DOHH2 (cell line): ENCODE data around the gene HABP2.

Experiments
- H3F3A ChIP-seq: fragments of 200-600 bp; sonication (generic), shearing (Covaris generic); 2 replicates; pipeline ENCODE4 v1.6.0; 2016; ENCODE audit warnings: antibody characterized with exemption, mild to moderate bottlenecking; ENCODE audit not compliant: control insufficient read depth, insufficient read depth
- H3K27ac ChIP-seq: fragments of 200-600 bp; sonication (generic); 2 replicates; pipeline ENCODE4 v1.5.1; 2014; ENCODE audit warnings: low read depth, mild to moderate bottlenecking, low read length, moderate library complexity
- H3K27me3 ChIP-seq: fragments of 200-600 bp; sonication (generic); 2 replicates; pipeline ENCODE4 v1.6.1; 2014; ENCODE audit warnings: mild to moderate bottlenecking, low read length, mixed read lengths; ENCODE audit not compliant: control insufficient read depth
- H3K36me3 ChIP-seq: fragments of 200-600 bp; sonication (generic); 2 replicates; pipeline ENCODE4 v1.6.1; 2014; ENCODE audit warnings: mild to moderate bottlenecking, low read length, moderate library complexity, mixed read lengths; ENCODE audit not compliant: control insufficient read depth
- H3K4me1 ChIP-seq: fragments of 200-600 bp; sonication (generic); 2 replicates; pipeline ENCODE4 v1.6.1; 2014; ENCODE audit warnings: mild to moderate bottlenecking, low read length, mixed read lengths; ENCODE audit not compliant: control insufficient read depth
- H3K4me2 ChIP-seq: fragments of 200-600 bp; sonication (generic); 2 replicates; pipeline ENCODE4 v1.6.0; 2014; ENCODE audit warnings: mild to moderate bottlenecking, low read length, moderate library complexity
- H3K4me3 ChIP-seq: fragments of 200-600 bp; sonication (generic); 2 replicates; pipeline ENCODE4 v1.5.1; 2014; ENCODE audit warnings: mild to moderate bottlenecking, low read length, mixed read lengths
- H3K79me2 ChIP-seq: fragments of 200-600 bp; sonication (generic); 2 replicates; pipeline ENCODE4 v1.6.1; 2014; ENCODE audit warnings: mild to moderate bottlenecking, low read length, mixed read lengths; ENCODE audit not compliant: control insufficient read depth
- H3K9me2 ChIP-seq: fragments of 200-600 bp; sonication (generic); replicated peaks from 2 replicates; pipeline ENCODE4 v1.6.1; 2014; ENCODE audit warnings: mild to moderate bottlenecking, low read length, mixed read lengths; ENCODE audit not compliant: control insufficient read depth
- H3K9me3 ChIP-seq: fragments of 200-600 bp; sonication (generic); 2 replicates; pipeline ENCODE4 v1.6.1; 2014; ENCODE audit warnings: antibody characterized with exemption, low read length, mixed read lengths; ENCODE audit not compliant: control insufficient read depth, insufficient read depth
- H4K20me1 ChIP-seq: fragments of 200-600 bp; sonication (generic); 2 replicates; pipeline ENCODE4 v1.6.0; 2014; ENCODE audit warnings: low read depth, mild to moderate bottlenecking, antibody characterized with exemption, low read length, moderate library complexity; ENCODE audit not compliant: control insufficient read depth, insufficient read depth
- CTCF ChIP-seq: fragments of 200-600 bp; sonication (generic); IDR thresholded peaks from one replicate; pipeline ENCODE4 v1.5.1; 2014; ENCODE audit warnings: antibody characterized with exemption, mild to moderate bottlenecking, low read depth, low read length; ENCODE audit not compliant: poor library complexity, severe bottlenecking
- EZH2phosphoT487 ChIP-seq: fragments of 200-600 bp; sonication (generic); IDR thresholded peaks from 2 replicates; pipeline ENCODE4 v1.6.1; 2017; ENCODE audit warnings: borderline replicate concordance, mild to moderate bottlenecking, antibody characterized with exemption, low read length, moderate library complexity, mixed read lengths

HABP2 gene

GRCh38 chr10:113539789-113540188 is 13.1 kb upstream of the HABP2 start:
- no peaks in the 10 kb centered on the region for H3K79me2 ChIP-seq
- no peaks in the 10 kb centered on the region for H3F3A ChIP-seq
- no peaks in the 10 kb centered on the region for H4K20me1 ChIP-seq
- no peak for TF ChIP-seq EZH2phosphoT487
- no peak for TF ChIP-seq CTCF
- no peak overlapping the region for H3K4me3 ChIP-seq
- H3K36me3 ChIP-seq, result no peaks in the 10 kb centered on the region
- H3K4me2 ChIP-seq, result no peak overlapping the region
- no peaks in the 10 kb centered on the region for H3K9me3 ChIP-seq
- H3K9me2 ChIP-seq, result no peaks in the 10 kb centered on the region
- no peak overlapping the region for H3K27ac ChIP-seq
- no peaks in the 10 kb centered on the region for H3K4me1 ChIP-seq
- H3K27me3 ChIP-seq, result no peaks in the 10 kb centered on the region

- Histone ChIP-seq H3K27ac (no peak overlapping the region), H3K4me1 (no peaks in the 10 kb centered on the region)
- no peak for TF ChIP-seq EZH2phosphoT487
- no peak for TF ChIP-seq CTCF
Measured at GRCh38 chr10:113540845-113541548, 11.9 kb upstream of the HABP2 start.

GRCh38 chr10:113541549-113541927 is 11.3 kb upstream of the HABP2 start:
- Histone ChIP-seq H3F3A (no peaks in the 10 kb centered on the region), H3K4me2 (no peak overlapping the region), H3K36me3 (no peaks in the 10 kb centered on the region), H3K27me3 (no peaks in the 10 kb centered on the region), H3K4me1 (no peaks in the 10 kb centered on the region), H3K27ac (no peak overlapping the region), H3K9me2 (no peaks in the 10 kb centered on the region), H3K4me3 (no peak overlapping the region), H3K9me3 (no peaks in the 10 kb centered on the region), H3K79me2 (no peaks in the 10 kb centered on the region), H4K20me1 (no peaks in the 10 kb centered on the region)
- TF ChIP-seq CTCF (no peak), EZH2phosphoT487 (no peak)

More at GRCh38 chr10:113540845-113541548, 11.9 kb upstream of the HABP2 start:
- Histone ChIP-seq H3K79me2 (no peaks in the 10 kb centered on the region), H4K20me1 (no peaks in the 10 kb centered on the region), H3K4me3 (no peak overlapping the region), H3K9me2 (no peaks in the 10 kb centered on the region), H3K9me3 (no peaks in the 10 kb centered on the region), H3K36me3 (no peaks in the 10 kb centered on the region), H3F3A (no peaks in the 10 kb centered on the region), H3K4me2 (no peak overlapping the region), H3K27me3 (no peaks in the 10 kb centered on the region)
